Keratinocyte (primary cell): Measurements from ENCODE around the gene SLC36A3.

Source experiments
- CTCF ChIP-seq, 3 experiments: IDR thresholded peaks in 1 of 3; conservative IDR thresholded peaks in 1 of 3; optimal IDR thresholded peaks in 1 of 3; 2 replicates in 2 of 3; 3 replicates in 1 of 3; pipeline versions ENCODE3 to v1.5.1; 2011; ENCODE audit warnings: low read length in 3 of 3, mild to moderate bottlenecking in 3 of 3, moderate library complexity in 2 of 3, control low read depth in 1 of 3, inconsistent platforms in 1 of 3; ENCODE audit not compliant: insufficient read depth in 2 of 3; ENCODE audit errors: extremely low read depth in 1 of 3
- EZH2 ChIP-seq: IDR thresholded peaks from one replicate; pipeline ENCODE4 v1.6.1; 2012; ENCODE audit warnings: inconsistent platforms, mild to moderate bottlenecking, low read length, moderate library complexity

- TF ChIP-seq CTCF (optimal IDR thresholded peaks at IDR 0.05 in 1 of 3, IDR thresholded peaks at IDR 0.05 in 1 of 3, conservative IDR thresholded peaks at IDR 0.05 in 1 of 3; ENCODE audit: extremely low read depth in 1 of 3, insufficient read depth in 2 of 3, low read length in 3 of 3): no peak
- no peak for TF ChIP-seq EZH2
Measured at GRCh38 chr5:151326266-151326665, 22.7 kb upstream of the SLC36A3 start.
